ENCODE data around the gene UCK2.

DNA sequence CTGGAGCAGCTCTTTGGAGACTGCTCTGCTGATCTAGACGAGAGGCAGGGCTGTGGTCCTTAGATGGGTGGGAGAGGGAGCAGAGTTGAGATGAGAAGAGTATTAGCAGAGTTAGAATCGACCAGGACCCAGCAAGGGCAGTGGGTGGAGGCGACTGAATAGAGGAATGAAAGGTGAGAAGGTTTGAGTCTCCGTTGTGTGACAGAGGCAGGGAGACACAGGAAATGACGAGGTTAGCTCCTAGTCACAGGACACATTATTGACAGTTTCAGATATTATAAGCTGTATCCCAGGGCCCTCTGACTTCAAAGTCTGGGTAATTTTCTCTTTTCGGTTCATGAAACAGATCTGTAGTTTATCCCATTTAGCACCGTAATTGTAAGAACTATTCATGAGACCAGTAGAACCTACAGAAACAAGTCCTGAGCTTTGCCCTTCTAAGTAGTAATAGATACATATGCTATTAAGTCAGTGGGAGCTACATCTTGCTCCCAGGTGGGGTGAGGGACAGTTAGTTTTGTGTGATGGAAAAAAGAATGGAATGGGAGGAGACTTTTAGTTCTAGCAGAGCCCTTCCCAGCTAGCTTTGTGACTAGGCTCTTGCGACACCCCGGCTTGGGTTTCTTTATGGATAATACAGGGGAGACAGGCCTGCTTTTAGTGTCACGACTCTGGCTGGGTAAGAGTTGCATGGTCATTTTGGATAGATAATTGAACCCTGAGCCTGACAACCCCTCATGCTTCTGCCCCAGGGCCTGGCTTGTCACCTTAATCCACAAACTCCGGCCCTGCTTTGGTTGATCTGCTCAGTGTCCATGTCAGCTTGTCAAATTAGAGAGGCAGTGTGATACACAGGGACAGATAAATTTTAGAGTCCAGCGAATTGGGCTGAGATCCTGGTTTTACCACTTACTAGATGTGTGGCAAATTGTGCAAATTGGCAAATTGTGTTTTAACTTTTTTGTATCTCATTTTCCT is 70.2 kb downstream of the UCK2 start:
- TF ChIP-seq GLIS3 (CRISPR knock-in tag; IDR thresholded peaks at IDR 0.05) (no peak), ZFP3 (CRISPR knock-in tag; IDR thresholded peaks at IDR 0.05) (no peak), CSDC2 (CRISPR knock-in tag; IDR thresholded peaks at IDR 0.05) (no peak), CREB5 (CRISPR knock-in tag; IDR thresholded peaks at IDR 0.05; ENCODE audit: low read depth) (no peak)
- TF ChIP-seq, protein P1, sequence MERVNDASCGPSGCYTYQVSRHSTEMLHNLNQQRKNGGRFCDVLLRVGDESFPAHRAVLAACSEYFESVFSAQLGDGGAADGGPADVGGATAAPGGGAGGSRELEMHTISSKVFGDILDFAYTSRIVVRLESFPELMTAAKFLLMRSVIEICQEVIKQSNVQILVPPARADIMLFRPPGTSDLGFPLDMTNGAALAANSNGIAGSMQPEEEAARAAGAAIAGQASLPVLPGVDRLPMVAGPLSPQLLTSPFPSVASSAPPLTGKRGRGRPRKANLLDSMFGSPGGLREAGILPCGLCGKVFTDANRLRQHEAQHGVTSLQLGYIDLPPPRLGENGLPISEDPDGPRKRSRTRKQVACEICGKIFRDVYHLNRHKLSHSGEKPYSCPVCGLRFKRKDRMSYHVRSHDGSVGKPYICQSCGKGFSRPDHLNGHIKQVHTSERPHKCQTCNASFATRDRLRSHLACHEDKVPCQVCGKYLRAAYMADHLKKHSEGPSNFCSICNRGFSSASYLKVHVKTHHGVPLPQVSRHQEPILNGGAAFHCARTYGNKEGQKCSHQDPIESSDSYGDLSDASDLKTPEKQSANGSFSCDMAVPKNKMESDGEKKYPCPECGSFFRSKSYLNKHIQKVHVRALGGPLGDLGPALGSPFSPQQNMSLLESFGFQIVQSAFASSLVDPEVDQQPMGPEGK (CRISPR knock-in tag; IDR thresholded peaks at IDR 0.05; ENCODE audit: borderline replicate concordance) = no peak
